H1 (cell line): ENCODE results near the gene OR10P1. TPM values are rescaled to one million over a fixed set of nuclear protein-coding genes. Genes with fewer than 3 reads are reported as not detected.

Source experiments
- CTCF ChIA-PET: fragments of 300-600 bp; sonication (Branson Sonifier 250); formaldehyde crosslinking; loops from one replicate; lab custom pipeline; 2021; ENCODE audit not compliant: partially characterized antibody; lab: Charles Lee
- POLR2A ChIA-PET: fragments of 300-600 bp; sonication (Branson Sonifier 250); formaldehyde crosslinking; loops from one replicate; lab custom pipeline; 2021; ENCODE audit warnings: inconsistent platforms; ENCODE audit not compliant: partially characterized antibody; lab: Charles Lee
- DNase-seq, 2 experiments: peaks; one replicate each; pipeline versions ENCODE4 v3.0.0 to v3.0.0-alpha.2; 2010 to 2022; ENCODE audit warnings: low spot score in 2 of 2, low read depth in 1 of 2, mixed read lengths in 1 of 2
- FAIRE-seq: peaks from 2 replicates; lab custom pipeline; 2011; peaks lifted over from hg19 to GRCh38; lab: Jason Lieb, UNC
- H2AFZ ChIP-seq: 2 replicates; pipeline ENCODE4 v1.8.1; 2012; ENCODE audit warnings: low read length, inconsistent platforms
- H2AK5ac ChIP-seq: 2 replicates; pipeline ENCODE4 v1.6.1; 2013; ENCODE audit warnings: low read depth, low read length
- H2BK120ac ChIP-seq: replicated peaks from 2 replicates; pipeline ENCODE3; 2013; ENCODE audit warnings: low read depth, low read length, inconsistent platforms
- H2BK12ac ChIP-seq: 2 replicates; pipeline ENCODE4 v1.6.1; 2013; ENCODE audit warnings: low read depth, low read length
- H2BK15ac ChIP-seq: 2 replicates; pipeline ENCODE4 v1.6.1; 2013; ENCODE audit warnings: low read length
- H2BK20ac ChIP-seq: 2 replicates; pipeline ENCODE4 v1.6.1; 2013; ENCODE audit warnings: low read length
- H2BK5ac ChIP-seq: 2 replicates; pipeline ENCODE4 v1.6.1; 2013; ENCODE audit warnings: low read depth, low read length
- H3K14ac ChIP-seq: 2 replicates; pipeline ENCODE4 v1.6.1; 2013; ENCODE audit warnings: inconsistent platforms; ENCODE audit not compliant: insufficient read length
- H3K18ac ChIP-seq: 2 replicates; pipeline ENCODE4 v1.6.1; 2013; ENCODE audit warnings: low read length; ENCODE audit errors: extremely low read depth
- H3K23ac ChIP-seq: 2 replicates; pipeline ENCODE4 v1.6.1; 2013; ENCODE audit warnings: inconsistent platforms; ENCODE audit not compliant: insufficient read length
- H3K23me2 ChIP-seq: 2 replicates; pipeline ENCODE4 v1.6.1; 2013; ENCODE audit warnings: low read depth, low read length
- H3K27ac ChIP-seq: 2 replicates; pipeline ENCODE4 v1.6.1; 2011; ENCODE audit warnings: low read depth, low read length, inconsistent platforms
- H3K27me3 ChIP-seq, 4 experiments: replicated peaks in 1 of 4; 1 replicate in 1 of 4; 2 replicates in 3 of 4; pipeline versions ENCODE4 v1.6.1 to v1.8.1; 2011 to 2013; ENCODE audit warnings: low read length in 3 of 4, mild to moderate bottlenecking in 3 of 4, inconsistent platforms in 2 of 4, mixed read lengths in 2 of 4, moderate library complexity in 1 of 4; ENCODE audit not compliant: control insufficient read depth in 3 of 4, insufficient read depth in 3 of 4; ENCODE audit errors: extremely low read depth in 1 of 4
- H3K36me3 ChIP-seq, 4 experiments: 2 replicates each; pipeline versions ENCODE4 v1.6.1 to v1.8.1; 2011 to 2013; ENCODE audit warnings: mild to moderate bottlenecking in 4 of 4, low read length in 3 of 4, moderate library complexity in 2 of 4, control low read depth in 1 of 4, inconsistent platforms in 1 of 4; ENCODE audit not compliant: insufficient read depth in 4 of 4, control insufficient read depth in 2 of 4
- H3K4ac ChIP-seq: replicated peaks from 2 replicates; pipeline ENCODE3; 2013; ENCODE audit warnings: low read length, low read depth, mixed read lengths, inconsistent platforms; ENCODE audit not compliant: insufficient read length
- H3K4me1 ChIP-seq, 4 experiments: replicated peaks in 1 of 4; 1 replicate in 1 of 4; 2 replicates in 3 of 4; pipeline versions ENCODE4 v1.6.1 to v1.8.1; 2011 to 2013; ENCODE audit warnings: low read length in 3 of 4, inconsistent platforms in 2 of 4, mixed read lengths in 1 of 4; ENCODE audit not compliant: insufficient read depth in 4 of 4, control insufficient read depth in 3 of 4
- H3K4me2 ChIP-seq, 2 experiments: 2 replicates each; pipeline versions ENCODE4 v1.6.1 to v1.8.1; 2011 to 2013; ENCODE audit warnings: low read depth in 2 of 2, low read length in 2 of 2, control low read depth in 1 of 2, inconsistent platforms in 1 of 2, mild to moderate bottlenecking in 1 of 2; ENCODE audit not compliant: insufficient read depth in 1 of 2
- H3K4me3 ChIP-seq, 4 experiments: fragments of 200-600, 300-600 bp in 1 of 4; sonication (generic), shearing (Covaris generic), sonication (Bioruptor Twin) in 1 of 4; 2 replicates each; pipeline versions ENCODE4 v1.5.1 to v1.8.1; 2011 to 2016; ENCODE audit warnings: low read length in 4 of 4, low read depth in 3 of 4, control low read depth in 2 of 4, inconsistent platforms in 2 of 4, mild to moderate bottlenecking in 2 of 4, mixed read lengths in 1 of 4, moderate library complexity in 1 of 4; ENCODE audit not compliant: insufficient read depth in 2 of 4; ENCODE audit errors: extremely low read depth in 1 of 4
- H3K56ac ChIP-seq: replicated peaks from 2 replicates; pipeline ENCODE3; 2013; ENCODE audit warnings: low read depth, mild to moderate bottlenecking, mixed read lengths, low read length, inconsistent platforms; ENCODE audit not compliant: insufficient read length
- H3K79me1 ChIP-seq: 2 replicates; pipeline ENCODE4 v1.6.1; 2013; ENCODE audit warnings: low read depth, low read length, control low read depth
- H3K79me2 ChIP-seq, 2 experiments: 2 replicates each; pipeline versions ENCODE4 v1.6.1 to v1.8.1; 2012 to 2013; ENCODE audit warnings: low read length in 2 of 2, mild to moderate bottlenecking in 2 of 2, inconsistent platforms in 1 of 2; ENCODE audit not compliant: insufficient read depth in 2 of 2, control insufficient read depth in 1 of 2
- H3K9ac ChIP-seq, 4 experiments: replicated peaks in 1 of 4; 1 replicate in 1 of 4; 2 replicates in 3 of 4; pipeline versions ENCODE4 v1.6.1 to v1.8.1; 2011 to 2013; ENCODE audit warnings: low read depth in 3 of 4, low read length in 3 of 4, control low read depth in 2 of 4, mild to moderate bottlenecking in 2 of 4, moderate library complexity in 2 of 4, inconsistent platforms in 1 of 4; ENCODE audit errors: extremely low read depth in 1 of 4
- H3K9me3 ChIP-seq, 2 experiments: 2 replicates each; pipeline versions ENCODE4 v1.6.1 to v1.8.1; 2012 to 2013; ENCODE audit warnings: mild to moderate bottlenecking in 2 of 2, moderate library complexity in 2 of 2, control low read depth in 1 of 2, inconsistent platforms in 1 of 2, low read depth in 1 of 2, low read length in 1 of 2, mixed read lengths in 1 of 2; ENCODE audit not compliant: insufficient read depth in 2 of 2
- H4K20me1 ChIP-seq, 2 experiments: replicated peaks in 1 of 2; 2 replicates each; pipeline versions ENCODE3 to v1.8.1; 2011 to 2013; ENCODE audit warnings: inconsistent platforms in 2 of 2, low read length in 2 of 2, mild to moderate bottlenecking in 1 of 2; ENCODE audit not compliant: insufficient read depth in 2 of 2, control insufficient read depth in 1 of 2
- H4K5ac ChIP-seq: 2 replicates; pipeline ENCODE4 v1.6.1; 2013; ENCODE audit warnings: low read length, low read depth, mixed read lengths, inconsistent platforms; ENCODE audit not compliant: insufficient read length
- H4K8ac ChIP-seq: 2 replicates; pipeline ENCODE4 v1.8.0; 2013; ENCODE audit warnings: mild to moderate bottlenecking, moderate library complexity, low read length, inconsistent platforms; ENCODE audit not compliant: insufficient read depth; ENCODE audit errors: extremely low read depth
- H4K91ac ChIP-seq: replicated peaks from 2 replicates; pipeline ENCODE3; 2013; ENCODE audit warnings: low read length, mixed read lengths, inconsistent platforms; ENCODE audit not compliant: insufficient read length
- ASH2L ChIP-seq: fragments of 200-600, 300-600 bp; sonication (generic); IDR thresholded peaks from one replicate; pipeline ENCODE4 v1.7.1; 2017; ENCODE audit warnings: low read length
- ATF3 ChIP-seq: IDR thresholded peaks from 2 replicates; pipeline ENCODE4 v1.6.1; 2011; ENCODE audit warnings: low read depth, mild to moderate bottlenecking, low read length; ENCODE audit not compliant: insufficient read depth
- E2F6 ChIP-seq: IDR thresholded peaks from 2 replicates; pipeline ENCODE4 v1.6.1; 2012; ENCODE audit warnings: inconsistent platforms
- EGR1 ChIP-seq: IDR thresholded peaks from 2 replicates; pipeline ENCODE4 v1.6.1; 2011; ENCODE audit warnings: low read depth, low read length, borderline replicate concordance
- KDM4A ChIP-seq: IDR thresholded peaks from one replicate; pipeline ENCODE4 v1.7.1; 2012; ENCODE audit warnings: low read depth, mild to moderate bottlenecking, moderate library complexity, low read length, inconsistent platforms; ENCODE audit not compliant: severe bottlenecking
- POU5F1 ChIP-seq: IDR thresholded peaks from 2 replicates; pipeline ENCODE4 v1.6.1; 2011; ENCODE audit warnings: low read depth, mild to moderate bottlenecking, low read length, moderate library complexity
- RBBP5 ChIP-seq: IDR thresholded peaks from 2 replicates; pipeline ENCODE4 v1.7.1; 2012; ENCODE audit warnings: low read depth, mild to moderate bottlenecking, inconsistent platforms, low read length, moderate library complexity, borderline replicate concordance
- SIX5 ChIP-seq: IDR thresholded peaks from 2 replicates; pipeline ENCODE4 v1.6.1; 2011; ENCODE audit warnings: mild to moderate bottlenecking, low read depth, low read length
- SRF ChIP-seq: IDR thresholded peaks from 2 replicates; pipeline ENCODE4 v1.6.1; 2011; ENCODE audit warnings: mild to moderate bottlenecking, low read depth, low read length, moderate library complexity
- TAF7 ChIP-seq: optimal IDR thresholded peaks from 2 replicates; pipeline ENCODE3; 2011; ENCODE audit warnings: low read depth, mild to moderate bottlenecking, inconsistent platforms, low read length, moderate library complexity, borderline replicate concordance
- TEAD4 ChIP-seq: IDR thresholded peaks from 2 replicates; pipeline ENCODE4 v1.6.1; 2012; ENCODE audit warnings: low read depth, low read length, inconsistent platforms, mixed read lengths
- USF2 ChIP-seq: IDR thresholded peaks from 2 replicates; pipeline ENCODE4 v1.6.1; 2011; ENCODE audit warnings: low read length, improper control_type of control experiment
- WGBS, 2 experiments: shearing (Covaris generic) in 1 of 2; methylation state at CpG; one replicate each; pipeline versions ENCODE4 v1.1.6 to v1.1.7; 2013 to 2015; ENCODE audit warnings: low lambda C conversion rate in 2 of 2, mixed read lengths in 2 of 2, inconsistent platforms in 1 of 2, low coverage in 1 of 2, missing lambda C conversion rate in 1 of 2; ENCODE audit not compliant: insufficient replicate concordance in 2 of 2, insufficient coverage in 1 of 2, insufficient read length in 1 of 2; ENCODE audit errors: extremely low coverage in 1 of 2, missing lambda C conversion rate in 1 of 2; 5-methylcytosine and 5-hydroxymethylcytosine counted together
- polyA plus RNA-seq, 7 experiments: library from polyadenylated mRNA; depleted of rRNA in 3 of 7; stranded (reverse) in 5 of 7; unstranded in 2 of 7; fragments of >200 nt in 5 of 7; fragments of 200-250 nt in 2 of 7; gene quantifications; 1 replicate in 5 of 7; 2 replicates in 1 of 7; 4 replicates in 1 of 7; pipeline versions ENCODE4 v1.2.1 to v1.2.3, GENCODE V29; 2011 to 2013; ENCODE audit warnings: missing spikeins in 2 of 7, mixed read lengths in 2 of 7
- total RNA-seq: library from RNA; stranded (reverse); fragmentation: NEBNext Ultra II Directional; extraction: Animal tissue kit (Norgen Biotek cat#: 25700); gene quantifications from 2 replicates; pipeline ENCODE4 v1.2.1, GENCODE V29; 2021

The OR10P1 gene
- total and polyA plus RNA-seq, 2 of the 8 experiments (the other 6 are each of a cell fraction or from before 2014, with no cell fraction given): not detected

- H3K27me3 ChIP-seq: no peaks in the 10 kb centered on the region; a peak in 1 of 7 replicates
- CTCF ChIA-PET: interaction anchor here (0.8 to 2.3 kb wide), 5 partner anchors 11 to 61 kb away, joined by 3 to 12 read pairs (median 6); no protein-coding TSS in a partner anchor
- H3K9me3 ChIP-seq: no peaks in the 10 kb centered on the region
- no peak overlapping the region for H3K18ac ChIP-seq
- H3K4me1 ChIP-seq: peaks cover 0 to 7% (median 3%) of the 10 kb centered on the region in 4 experiments; a peak in 4 of 7 replicates
- H3K4me2 ChIP-seq: no peak overlapping the region
- H2BK12ac ChIP-seq: no peak overlapping the region
- no peak overlapping the region for H2BK15ac ChIP-seq
- 0 out of 2 replicates have a peak overlapping the region, but pooled peaks have one; percentile 15 for H2AFZ ChIP-seq
- H2BK120ac ChIP-seq: no peak overlapping the region
- FAIRE-seq: no peak
- no peak overlapping the region for H4K5ac ChIP-seq
- H3K56ac ChIP-seq: no peak overlapping the region
- no peaks in the 10 kb centered on the region for H3K79me2 ChIP-seq
- H4K91ac ChIP-seq: no peak overlapping the region
- 91% methylated on average over 6 of the region's 6 CpGs; no CpG with 5 or more reads in 1 of the 2 experiments for WGBS, 2 experiments
- H3K36me3 ChIP-seq: no peaks in the 10 kb centered on the region
- H3K23me2 ChIP-seq: no peaks in the 10 kb centered on the region; the same call in 1 of the 2 replicates
- no peak for TF ChIP-seq POU5F1
- TF ChIP-seq USF2: no peak
- no peak for TF ChIP-seq SIX5
- no peak for TF ChIP-seq SRF
- TF ChIP-seq ATF3: no peak
- no peak for TF ChIP-seq RBBP5
- TF ChIP-seq KDM4A: no peak
- no peak for TF ChIP-seq EGR1
- TF ChIP-seq ASH2L: no peak
- TF ChIP-seq TAF7: no peak
- no peak for TF ChIP-seq E2F6
- TF ChIP-seq TEAD4: no peak
- TF ChIP-seq, all 59 proteins: peak for 0
- Histone ChIP-seq H2AK5ac (no peak overlapping the region), H3K79me1 (no peaks in the 10 kb centered on the region), H2BK20ac (no peak overlapping the region), H4K8ac (no peak overlapping the region), H3K27ac (no peak overlapping the region), H3K14ac (no peak overlapping the region), H3K23ac (no peak overlapping the region), H4K20me1 (no peaks in the 10 kb centered on the region), H3K4me3 (no peak overlapping the region), H3K9ac (no peak overlapping the region), H2BK5ac (no peak overlapping the region), H3K4ac (no peak overlapping the region)
- no peak for DNase-seq
- POLR2A ChIA-PET: interaction anchor here (1.3 kb wide), 1 partner anchor 42 kb away, joined by 5 read pairs; no protein-coding TSS in a partner anchor
Measured at GRCh38 chr12:55676707-55677106, 40.0 kb downstream of the OR10P1 start.
